ENCODE measurements around the gene STEAP1B. TPM values are rescaled to one million over a fixed set of nuclear protein-coding genes. Genes with fewer than 3 reads are reported as not detected.

The STEAP1B gene
- polyA plus RNA-seq, 2 donors = 0.18 to 0.63 TPM

GRCh38 chr7:22447762-22448161 lies 52.2 kb downstream of the STEAP1B start:
- H3K27me3 ChIP-seq (ENCODE audit: control insufficient read depth in 1 of 2, insufficient read depth in 2 of 2, low read length in 2 of 2) = no peaks in the 10 kb centered on the region
- H3K4me1 ChIP-seq (ENCODE audit: control insufficient read depth in 2 of 2, insufficient read depth in 2 of 2, low read length in 1 of 2) = peaks cover 3 to 22% of the 10 kb centered on the region in 2 donors
- H3K9me3 ChIP-seq (ENCODE audit: control insufficient read depth in 2 of 2, insufficient read depth in 1 of 2, low read depth in 1 of 2, low read length in 1 of 2) = no peaks in the 10 kb centered on the region
- no peak overlapping the region for H3K27ac ChIP-seq (ENCODE audit: low read depth in 2 of 2, low read length in 1 of 2)
- H3K36me3 ChIP-seq (ENCODE audit: control insufficient read depth in 2 of 2, insufficient read depth in 2 of 2, low read length in 1 of 2) = no peaks in the 10 kb centered on the region
- no peak overlapping the region for H3K4me3 ChIP-seq (ENCODE audit: low read depth in 1 of 2, low read length in 2 of 2)
- 73 to 77% methylated on average over 3 of the region's 3 CpGs for WGBS, 2 donors

GRCh38 chr7:22447008-22447407 lies 53.0 kb downstream of the STEAP1B start:
- H3K4me1 ChIP-seq (ENCODE audit: control insufficient read depth in 2 of 2, insufficient read depth in 2 of 2, low read length in 1 of 2) = peaks cover 5 to 23% of the 10 kb centered on the region in 2 donors
- no peaks in the 10 kb centered on the region for H3K36me3 ChIP-seq (ENCODE audit: control insufficient read depth in 2 of 2, insufficient read depth in 2 of 2, low read length in 1 of 2)
- no peak overlapping the region for H3K4me3 ChIP-seq (ENCODE audit: low read depth in 1 of 2, low read length in 2 of 2)
- H3K27ac ChIP-seq (ENCODE audit: low read depth in 2 of 2, low read length in 1 of 2) = no peak overlapping the region
- H3K27me3 ChIP-seq (ENCODE audit: control insufficient read depth in 1 of 2, insufficient read depth in 2 of 2, low read length in 2 of 2) = no peaks in the 10 kb centered on the region
- no peaks in the 10 kb centered on the region for H3K9me3 ChIP-seq (ENCODE audit: control insufficient read depth in 2 of 2, insufficient read depth in 1 of 2, low read depth in 1 of 2, low read length in 1 of 2)

- H3K36me3 ChIP-seq (ENCODE audit: control insufficient read depth in 2 of 2, insufficient read depth in 2 of 2, low read length in 1 of 2) = no peaks in the 10 kb centered on the region
- H3K4me3 ChIP-seq (ENCODE audit: low read depth in 1 of 2, low read length in 2 of 2) = no peak overlapping the region
- 45 to 52% methylated on average over 3 of the region's 3 CpGs for WGBS, 2 donors
- H3K9me3 ChIP-seq (ENCODE audit: control insufficient read depth in 2 of 2, insufficient read depth in 1 of 2, low read depth in 1 of 2, low read length in 1 of 2) = no peaks in the 10 kb centered on the region
- H3K4me1 ChIP-seq (ENCODE audit: control insufficient read depth in 2 of 2, insufficient read depth in 2 of 2, low read length in 1 of 2) = peaks cover 5 to 23% of the 10 kb centered on the region in 2 donors
- no peaks in the 10 kb centered on the region for H3K27me3 ChIP-seq (ENCODE audit: control insufficient read depth in 1 of 2, insufficient read depth in 2 of 2, low read length in 2 of 2)
- peak overlapping the region; percentile 76 to 79 for H3K27ac ChIP-seq (ENCODE audit: low read depth in 2 of 2, low read length in 1 of 2)
Observed at GRCh38 chr7:22445853-22446252, 54.1 kb downstream of the STEAP1B start.

- peaks cover 5 to 23% of the 10 kb centered on the region in 2 donors for H3K4me1 ChIP-seq (ENCODE audit: control insufficient read depth in 2 of 2, insufficient read depth in 2 of 2, low read length in 1 of 2)
- peak overlapping the region; percentile 76 to 79 for H3K27ac ChIP-seq (ENCODE audit: low read depth in 2 of 2, low read length in 1 of 2)
- no peaks in the 10 kb centered on the region for H3K9me3 ChIP-seq (ENCODE audit: control insufficient read depth in 2 of 2, insufficient read depth in 1 of 2, low read depth in 1 of 2, low read length in 1 of 2)
- H3K27me3 ChIP-seq (ENCODE audit: control insufficient read depth in 1 of 2, insufficient read depth in 2 of 2, low read length in 2 of 2) = no peaks in the 10 kb centered on the region
- 12 to 14% methylated on average over 14 of the region's 14 CpGs for WGBS, 2 donors
- H3K36me3 ChIP-seq (ENCODE audit: control insufficient read depth in 2 of 2, insufficient read depth in 2 of 2, low read length in 1 of 2) = no peaks in the 10 kb centered on the region
- H3K4me3 ChIP-seq (ENCODE audit: low read depth in 1 of 2, low read length in 2 of 2) = no peak overlapping the region
Observed at GRCh38 chr7:22445140-22445743, 54.7 kb downstream of the STEAP1B start.

- WGBS, 2 donors = 62 to 69% methylated on average over 13 of the region's 13 CpGs
- H3K4me1 ChIP-seq (ENCODE audit: control insufficient read depth in 2 of 2, insufficient read depth in 2 of 2, low read length in 1 of 2) = peaks cover 5 to 23% of the 10 kb centered on the region in 2 donors
- H3K27ac ChIP-seq (ENCODE audit: low read depth in 2 of 2, low read length in 1 of 2) = peak overlapping the region; percentile 76 to 79
- no peak overlapping the region for H3K4me3 ChIP-seq (ENCODE audit: low read depth in 1 of 2, low read length in 2 of 2)
- no peaks in the 10 kb centered on the region for H3K27me3 ChIP-seq (ENCODE audit: control insufficient read depth in 1 of 2, insufficient read depth in 2 of 2, low read length in 2 of 2)
- no peaks in the 10 kb centered on the region for H3K9me3 ChIP-seq (ENCODE audit: control insufficient read depth in 2 of 2, insufficient read depth in 1 of 2, low read depth in 1 of 2, low read length in 1 of 2)
- no peaks in the 10 kb centered on the region for H3K36me3 ChIP-seq (ENCODE audit: control insufficient read depth in 2 of 2, insufficient read depth in 2 of 2, low read length in 1 of 2)
Observed at GRCh38 chr7:22444181-22444971, 55.6 kb downstream of the STEAP1B start.

GRCh38 chr7:22443370-22444180 lies 56.4 kb downstream of the STEAP1B start:
- Histone ChIP-seq H3K36me3 (ENCODE audit: control insufficient read depth in 2 of 2, insufficient read depth in 2 of 2, low read length in 1 of 2) (no peaks in the 10 kb centered on the region), H3K9me3 (ENCODE audit: control insufficient read depth in 2 of 2, insufficient read depth in 1 of 2, low read depth in 1 of 2, low read length in 1 of 2) (no peaks in the 10 kb centered on the region), H3K27ac (ENCODE audit: low read depth in 2 of 2, low read length in 1 of 2) (peak overlapping the region; percentile 45 to 60), H3K27me3 (ENCODE audit: control insufficient read depth in 1 of 2, insufficient read depth in 2 of 2, low read length in 2 of 2) (no peaks in the 10 kb centered on the region), H3K4me1 (ENCODE audit: control insufficient read depth in 2 of 2, insufficient read depth in 2 of 2, low read length in 1 of 2) (peaks cover 5 to 23% of the 10 kb centered on the region in 2 donors), H3K4me3 (ENCODE audit: low read depth in 1 of 2, low read length in 2 of 2) (no peak overlapping the region)
- 64 to 73% methylated on average over 7 of the region's 7 CpGs for WGBS, 2 donors

GRCh38 chr7:22442882-22443369 lies 57.1 kb downstream of the STEAP1B start:
- Histone ChIP-seq H3K4me3 (ENCODE audit: low read depth in 1 of 2, low read length in 2 of 2) (no peak overlapping the region), H3K4me1 (ENCODE audit: control insufficient read depth in 2 of 2, insufficient read depth in 2 of 2, low read length in 1 of 2) (peaks cover 5 to 23% of the 10 kb centered on the region in 2 donors), H3K27me3 (ENCODE audit: control insufficient read depth in 1 of 2, insufficient read depth in 2 of 2, low read length in 2 of 2) (no peaks in the 10 kb centered on the region), H3K27ac (ENCODE audit: low read depth in 2 of 2, low read length in 1 of 2) (no peak overlapping the region), H3K36me3 (ENCODE audit: control insufficient read depth in 2 of 2, insufficient read depth in 2 of 2, low read length in 1 of 2) (no peaks in the 10 kb centered on the region), H3K9me3 (ENCODE audit: control insufficient read depth in 2 of 2, insufficient read depth in 1 of 2, low read depth in 1 of 2, low read length in 1 of 2) (no peaks in the 10 kb centered on the region)
- 76 to 85% methylated on average over 3 of the region's 3 CpGs for WGBS, 2 donors

GRCh38 chr7:22442187-22442881 lies 57.7 kb downstream of the STEAP1B start:
- no peak overlapping the region for H3K4me3 ChIP-seq (ENCODE audit: low read depth in 1 of 2, low read length in 2 of 2)
- H3K36me3 ChIP-seq (ENCODE audit: control insufficient read depth in 2 of 2, insufficient read depth in 2 of 2, low read length in 1 of 2) = no peaks in the 10 kb centered on the region
- H3K27ac ChIP-seq (ENCODE audit: low read depth in 2 of 2, low read length in 1 of 2) = no peak overlapping the region
- peaks cover 5 to 23% of the 10 kb centered on the region in 2 donors for H3K4me1 ChIP-seq (ENCODE audit: control insufficient read depth in 2 of 2, insufficient read depth in 2 of 2, low read length in 1 of 2)
- H3K27me3 ChIP-seq (ENCODE audit: control insufficient read depth in 1 of 2, insufficient read depth in 2 of 2, low read length in 2 of 2) = no peaks in the 10 kb centered on the region
- no peaks in the 10 kb centered on the region for H3K9me3 ChIP-seq (ENCODE audit: control insufficient read depth in 2 of 2, insufficient read depth in 1 of 2, low read depth in 1 of 2, low read length in 1 of 2)
- WGBS, 2 donors = 66 to 68% methylated on average over 8 of the region's 8 CpGs

GRCh38 chr7:22441157-22441556 lies 58.8 kb downstream of the STEAP1B start:
- H3K4me1 ChIP-seq (ENCODE audit: control insufficient read depth in 2 of 2, insufficient read depth in 2 of 2, low read length in 1 of 2) = peaks cover 5 to 23% of the 10 kb centered on the region in 2 donors
- no peak overlapping the region for H3K4me3 ChIP-seq (ENCODE audit: low read depth in 1 of 2, low read length in 2 of 2)
- H3K27me3 ChIP-seq (ENCODE audit: control insufficient read depth in 1 of 2, insufficient read depth in 2 of 2, low read length in 2 of 2) = no peaks in the 10 kb centered on the region
- no peaks in the 10 kb centered on the region for H3K9me3 ChIP-seq (ENCODE audit: control insufficient read depth in 2 of 2, insufficient read depth in 1 of 2, low read depth in 1 of 2, low read length in 1 of 2)
- no peak overlapping the region for H3K27ac ChIP-seq (ENCODE audit: low read depth in 2 of 2, low read length in 1 of 2)
- H3K36me3 ChIP-seq (ENCODE audit: control insufficient read depth in 2 of 2, insufficient read depth in 2 of 2, low read length in 1 of 2) = no peaks in the 10 kb centered on the region
- 94 to 96% methylated on average over 3 of the region's 3 CpGs for WGBS, 2 donors

All from esophagus (tissue), 2 donors.